ENCODE measurements around the gene TTLL8. TPM values are rescaled to one million over a fixed set of nuclear protein-coding genes. Genes with fewer than 3 reads are reported as not detected.

TTLL8 gene
- polyA plus RNA-seq, 1 of the 3 experiments (the other 2 are of a cell fraction) = not detected

- 48% methylated on average over 6 of the region's 18 CpGs for WGBS (ENCODE audit: low lambda C conversion rate)
- Histone ChIP-seq H3K9ac (no peak overlapping the region), H3F3A (replicated peaks; ENCODE audit: insufficient read depth) (no peaks in the 10 kb centered on the region), H3K27me3 (ENCODE audit: insufficient read depth) (no peaks in the 10 kb centered on the region; the same call in 1 of the 2 replicates), H3K9me3 (no peaks in the 10 kb centered on the region), H3K27ac (ENCODE audit: low read depth in 2 of 2, low read length in 1 of 2) (no peak overlapping the region; a peak in 1 of 4 replicates), H3K4me2 (no peak overlapping the region), H3K4me3 (ENCODE audit: low read depth in 2 of 2, low read length in 1 of 2) (no peak overlapping the region), H2AFZ (ENCODE audit: low read depth) (no peak overlapping the region), H3K4me1 (ENCODE audit: control insufficient read depth in 1 of 2, insufficient read depth in 2 of 2, low read depth in 1 of 2, low read length in 1 of 2) (peaks cover 0 to 16% of the 10 kb centered on the region in 2 experiments; a peak in 1 of 4 replicates), H3K79me2 (ENCODE audit: insufficient read depth) (no peaks in the 10 kb centered on the region), H4K20me1 (ENCODE audit: insufficient read depth) (no peaks in the 10 kb centered on the region), H3K36me3 (replicated peaks in 1 of 2; ENCODE audit: control insufficient read depth in 1 of 2, insufficient read depth in 2 of 2, low read length in 1 of 2) (no peaks in the 10 kb centered on the region), H3K9me2 (no peaks in the 10 kb centered on the region)
- ChIA-PET CTCF (interaction anchor here (1.8 kb wide), 1 partner anchor 10 kb away, joined by 4 read pairs; no protein-coding TSS in a partner anchor), POLR2A (no interaction called here)
- peak; percentile 58 for DNase-seq
- TF ChIP-seq EZH2phosphoT487 (IDR thresholded peaks at IDR 0.05; ENCODE audit: borderline replicate concordance, low read depth) (no peak), NRF1 (IDR thresholded peaks at IDR 0.05; ENCODE audit: low read depth, low read length) (no peak), USF2 (IDR thresholded peaks at IDR 0.05; ENCODE audit: borderline replicate concordance, low read depth, low read length) (no peak), POLR2AphosphoS5 (IDR thresholded peaks at IDR 0.05; ENCODE audit: low read depth, low read length) (no peak)
These were observed 25.5 kb upstream of the TTLL8 start for GRCh38 chr22:50083462-50084079.

GRCh38 chr22:50082961-50083461, 24.9 kb upstream of the TTLL8 start:
- peaks cover 0 to 16% of the 10 kb centered on the region in 2 experiments; a peak in 1 of 4 replicates for H3K4me1 ChIP-seq (ENCODE audit: control insufficient read depth in 1 of 2, insufficient read depth in 2 of 2, low read depth in 1 of 2, low read length in 1 of 2)
- H3K9ac ChIP-seq = no peak overlapping the region
- no peak overlapping the region for H3K4me2 ChIP-seq
- WGBS (ENCODE audit: low lambda C conversion rate) = 88% methylated on average over 11 of the region's 21 CpGs
- H3K4me3 ChIP-seq (ENCODE audit: low read depth in 2 of 2, low read length in 1 of 2) = no peak overlapping the region
- H3K9me3 ChIP-seq = no peaks in the 10 kb centered on the region
- CTCF ChIA-PET = interaction anchor here (1.1 kb wide), 1 partner anchor 158 kb away, joined by 3 read pairs; no protein-coding TSS in a partner anchor
- no peak overlapping the region for H2AFZ ChIP-seq (ENCODE audit: low read depth)
- no peak overlapping the region; a peak in 1 of 4 replicates for H3K27ac ChIP-seq (ENCODE audit: low read depth in 2 of 2, low read length in 1 of 2)
- no peaks in the 10 kb centered on the region for H3K36me3 ChIP-seq (replicated peaks in 1 of 2; ENCODE audit: control insufficient read depth in 1 of 2, insufficient read depth in 2 of 2, low read length in 1 of 2)
- H3K9me2 ChIP-seq = no peaks in the 10 kb centered on the region
- POLR2A ChIA-PET = no interaction called here
- no peaks in the 10 kb centered on the region for H3F3A ChIP-seq (replicated peaks; ENCODE audit: insufficient read depth)
- no peaks in the 10 kb centered on the region for H4K20me1 ChIP-seq (ENCODE audit: insufficient read depth)
- peak; percentile 38 for DNase-seq
- TF ChIP-seq FOSL2 (IDR thresholded peaks at IDR 0.05; ENCODE audit: borderline replicate concordance, low read depth) (no peak), USF1 (IDR thresholded peaks at IDR 0.05; ENCODE audit: borderline replicate concordance, low read depth) (no peak), YY1 (IDR thresholded peaks at IDR 0.05; ENCODE audit: low read depth) (no peak), RXRA (IDR thresholded peaks at IDR 0.05; ENCODE audit: borderline replicate concordance, low read depth) (no peak), ZBTB33 (IDR thresholded peaks at IDR 0.05; ENCODE audit: borderline replicate concordance, low read depth) (no peak), TAF1 (IDR thresholded peaks at IDR 0.05; ENCODE audit: borderline replicate concordance, low read depth, low read length) (no peak), RFX5 (IDR thresholded peaks at IDR 0.05; ENCODE audit: low read length) (no peak), SMC3 (IDR thresholded peaks at IDR 0.05; ENCODE audit: low read depth, low read length) (no peak), TEAD4 (IDR thresholded peaks at IDR 0.05; ENCODE audit: borderline replicate concordance, insufficient read depth) (no peak), RCOR1 (IDR thresholded peaks at IDR 0.05; ENCODE audit: low read length) (no peak), MXI1 (IDR thresholded peaks at IDR 0.05; ENCODE audit: low read depth, low read length) (no peak), MAX (IDR thresholded peaks at IDR 0.05; ENCODE audit: low read depth) (no peak), USF2 (IDR thresholded peaks at IDR 0.05; ENCODE audit: borderline replicate concordance, low read depth, low read length) (no peak), CHD2 (IDR thresholded peaks at IDR 0.05; ENCODE audit: low read length, partially characterized antibody) (no peak), POLR2AphosphoS5 (IDR thresholded peaks at IDR 0.05; ENCODE audit: low read depth, low read length) (no peak), TCF12 (IDR thresholded peaks at IDR 0.05) (no peak), EZH2phosphoT487 (IDR thresholded peaks at IDR 0.05; ENCODE audit: borderline replicate concordance, low read depth) (no peak)
- H3K27me3 ChIP-seq (ENCODE audit: insufficient read depth) = no peaks in the 10 kb centered on the region; the same call in 1 of the 2 replicates
- H3K79me2 ChIP-seq (ENCODE audit: insufficient read depth) = no peaks in the 10 kb centered on the region
